Panc1 (cell line): ENCODE results near the gene RAB3D. TPM values are rescaled to one million over a fixed set of nuclear protein-coding genes. Genes with fewer than 3 reads are reported as not detected.
A peak's percentile ranks its signal among the peaks of the same experiment; 100 is the strongest.

Experiments
- ATAC-seq: fragments of 200-7000 bp; cut with Tn5 transposase; 2 replicates; pipeline ENCODE4 v1.9.1; 2020; ENCODE audit warnings: mild to moderate bottlenecking, moderate library complexity
- BruUV-seq: library from RNA; stranded (reverse); fragments of 400-500 nt; replicated peaks from 2 replicates; lab custom pipeline; 2021; lab: Mats Ljungman, UMichigan
- CTCF ChIA-PET: fragments of 300-600 bp; sonication (Branson Sonifier 250); formaldehyde crosslinking; loops from one replicate; lab custom pipeline; 2022; ENCODE audit warnings: antibody characterized with exemption; lab: Charles Lee
- POLR2A ChIA-PET: fragments of 300-600 bp; sonication (Branson Sonifier 250); formaldehyde crosslinking; loops from one replicate; lab custom pipeline; 2022; ENCODE audit warnings: antibody characterized with exemption; lab: Charles Lee
- DNase-seq: peaks from one replicate; pipeline ENCODE4 v3.0.0-alpha.2; 2010; ENCODE audit warnings: low read depth, low spot score
- H3K27ac ChIP-seq: 2 replicates; pipeline ENCODE4 v1.5.1; 2011; ENCODE audit warnings: mild to moderate bottlenecking, low read length, inconsistent platforms
- H3K27me3 ChIP-seq: fragments of 200-500 bp; sonication (Bioruptor generic); 2 replicates; pipeline ENCODE4 v1.6.0; 2014; ENCODE audit warnings: low read length, inconsistent platforms; ENCODE audit not compliant: control insufficient read depth, insufficient read depth
- H3K36me3 ChIP-seq: fragments of 200-500 bp; sonication (Bioruptor generic); 2 replicates; pipeline ENCODE4 v1.5.1; 2014; ENCODE audit warnings: inconsistent platforms, mild to moderate bottlenecking, low read length, moderate library complexity; ENCODE audit not compliant: control insufficient read depth, insufficient read depth
- H3K4me1 ChIP-seq: 2 replicates; pipeline ENCODE4 v1.5.1; 2011; ENCODE audit warnings: inconsistent platforms, mild to moderate bottlenecking, low read length, moderate library complexity; ENCODE audit not compliant: control insufficient read depth, insufficient read depth
- H3K4me3 ChIP-seq, 2 experiments: 2 replicates each; pipeline ENCODE4 v1.5.1; 2011 to 2012; ENCODE audit warnings: low read depth in 2 of 2, low read length in 2 of 2, mild to moderate bottlenecking in 2 of 2, inconsistent platforms in 1 of 2, moderate library complexity in 1 of 2
- H3K9me3 ChIP-seq: fragments of 200-500 bp; sonication (Bioruptor generic); 2 replicates; pipeline ENCODE4 v1.5.1; 2014; ENCODE audit warnings: low read depth, mild to moderate bottlenecking, inconsistent platforms, low read length, moderate library complexity; ENCODE audit not compliant: control insufficient read depth, insufficient read depth
- CTCF ChIP-seq: fragments of 450-650 bp; IDR thresholded peaks from 2 replicates; pipeline ENCODE4 v1.5.1; 2017; ENCODE audit warnings: mild to moderate bottlenecking
- POLR2AphosphoS5 ChIP-seq: IDR thresholded peaks from 2 replicates; pipeline ENCODE4 v1.6.1; 2012; ENCODE audit warnings: mild to moderate bottlenecking, low read depth, low read length, moderate library complexity
- REST ChIP-seq, 2 experiments: IDR thresholded peaks; 2 replicates each; pipeline ENCODE4 v1.6.1; 2011 to 2012; ENCODE audit warnings: low read depth in 2 of 2, control low read depth in 1 of 2, low read length in 1 of 2, mild to moderate bottlenecking in 1 of 2, moderate library complexity in 1 of 2; ENCODE audit not compliant: insufficient read depth in 1 of 2
- SIN3A ChIP-seq: IDR thresholded peaks from 2 replicates; pipeline ENCODE4 v1.6.1; 2012; ENCODE audit warnings: low read depth, mild to moderate bottlenecking, low read length, moderate library complexity, borderline replicate concordance; ENCODE audit not compliant: insufficient read depth
- TCF7L2 ChIP-seq: IDR thresholded peaks from 2 replicates; pipeline ENCODE4 v1.6.1; 2011; ENCODE audit warnings: mild to moderate bottlenecking, low read depth, low read length, inconsistent platforms
- in situ Hi-C: cut with HindIII; loops from 2 replicates; pipeline ENCODE4 v1.10.0; 2016; ENCODE audit warnings: low sequenced_read_pairs, low pct_unique_long_range_greater_than_20kb
- intact Hi-C: fragments of 100-400 bp; cut with micrococcal nuclease; formaldehyde crosslinking; loops from one replicate; pipeline ENCODE4 v1.10.0; 2022; ENCODE audit not compliant: unreplicated experiment
- total RNA-seq: library from RNA; stranded (reverse); gene quantifications from one replicate; pipeline ENCODE4 v1.2.1, GENCODE V29; 2021; ENCODE audit not compliant: unreplicated experiment

RAB3D gene
- total RNA-seq, 1 experiment from 2014 or later: 46.6 TPM

- intact Hi-C loops: no loop called here
- no peaks in the 10 kb centered on the region for H3K9me3 ChIP-seq
- no peaks in the 10 kb centered on the region; the same call in 1 of the 2 replicates for H3K36me3 ChIP-seq
- no peak overlapping the region for H3K4me3 ChIP-seq
- ChIA-PET POLR2A (interaction anchor here (0.6 kb wide), 1 partner anchor 159 kb away, joined by 3 read pairs; no protein-coding TSS in a partner anchor), CTCF (interaction anchor here (0.5 kb wide), 1 partner anchor 173 kb away, joined by 4 read pairs; no protein-coding TSS in a partner anchor)
- ATAC-seq (peak; percentile 86), DNase-seq (no peak)
- TF ChIP-seq POLR2AphosphoS5 (no peak; the same call in 1 of the 2 replicates), SIN3A (no peak), CTCF (no peak), TCF7L2 (no peak)
- in situ Hi-C loops: loop anchor here (25.0 kb wide), 1 partner anchor 238 kb away; the partner anchor contains the start of gene ELOF1
- peaks cover 15% of the 10 kb centered on the region for H3K4me1 ChIP-seq
- H3K27me3 ChIP-seq: no peaks in the 10 kb centered on the region
- H3K27ac ChIP-seq: no peak overlapping the region
- BruUV-seq: no TSS peak
These were observed 15.3 kb downstream of the RAB3D start for GRCh38 chr19:11324079-11324661.

- in situ Hi-C loops (loop anchor here (25.0 kb wide), 1 partner anchor 239 kb away; the partner anchor contains the start of gene ELOF1), intact Hi-C loops (no loop called here)
- CTCF ChIA-PET: interaction anchor here (0.5 kb wide), 1 partner anchor 172 kb away, joined by 4 read pairs; no protein-coding TSS in a partner anchor
- Histone ChIP-seq H3K27ac (peak overlapping the region; percentile 7; the same call in 1 of the 2 replicates), H3K27me3 (no peaks in the 10 kb centered on the region), H3K9me3 (no peaks in the 10 kb centered on the region), H3K4me3 (no peak overlapping the region), H3K36me3 (no peaks in the 10 kb centered on the region; the same call in 1 of the 2 replicates), H3K4me1 (peaks cover 15% of the 10 kb centered on the region)
- ATAC-seq (no peak), DNase-seq (no peak)
- POLR2A ChIA-PET: no interaction called here
- BruUV-seq: TSS peak; percentile 72
- TF ChIP-seq TCF7L2: no peak
- no peak for TF ChIP-seq POLR2AphosphoS5
- TF ChIP-seq SIN3A: no peak
- no peak for TF ChIP-seq REST (IDR thresholded peaks at IDR 0.05; ENCODE audit: insufficient read depth in 1 of 2, low read depth in 2 of 2, low read length in 1 of 2)
- TF ChIP-seq CTCF: no peak
These were observed 15.8 kb downstream of the RAB3D start for GRCh38 chr19:11323601-11324078.
